Measurements from ENCODE around the gene FHDC1.
"Not testable (repeated sequence)": the region's sequence is repeated elsewhere in the genome, so short reads cannot be mapped to it uniquely, and the experiment has no call there.

The FHDC1 gene, protein sequence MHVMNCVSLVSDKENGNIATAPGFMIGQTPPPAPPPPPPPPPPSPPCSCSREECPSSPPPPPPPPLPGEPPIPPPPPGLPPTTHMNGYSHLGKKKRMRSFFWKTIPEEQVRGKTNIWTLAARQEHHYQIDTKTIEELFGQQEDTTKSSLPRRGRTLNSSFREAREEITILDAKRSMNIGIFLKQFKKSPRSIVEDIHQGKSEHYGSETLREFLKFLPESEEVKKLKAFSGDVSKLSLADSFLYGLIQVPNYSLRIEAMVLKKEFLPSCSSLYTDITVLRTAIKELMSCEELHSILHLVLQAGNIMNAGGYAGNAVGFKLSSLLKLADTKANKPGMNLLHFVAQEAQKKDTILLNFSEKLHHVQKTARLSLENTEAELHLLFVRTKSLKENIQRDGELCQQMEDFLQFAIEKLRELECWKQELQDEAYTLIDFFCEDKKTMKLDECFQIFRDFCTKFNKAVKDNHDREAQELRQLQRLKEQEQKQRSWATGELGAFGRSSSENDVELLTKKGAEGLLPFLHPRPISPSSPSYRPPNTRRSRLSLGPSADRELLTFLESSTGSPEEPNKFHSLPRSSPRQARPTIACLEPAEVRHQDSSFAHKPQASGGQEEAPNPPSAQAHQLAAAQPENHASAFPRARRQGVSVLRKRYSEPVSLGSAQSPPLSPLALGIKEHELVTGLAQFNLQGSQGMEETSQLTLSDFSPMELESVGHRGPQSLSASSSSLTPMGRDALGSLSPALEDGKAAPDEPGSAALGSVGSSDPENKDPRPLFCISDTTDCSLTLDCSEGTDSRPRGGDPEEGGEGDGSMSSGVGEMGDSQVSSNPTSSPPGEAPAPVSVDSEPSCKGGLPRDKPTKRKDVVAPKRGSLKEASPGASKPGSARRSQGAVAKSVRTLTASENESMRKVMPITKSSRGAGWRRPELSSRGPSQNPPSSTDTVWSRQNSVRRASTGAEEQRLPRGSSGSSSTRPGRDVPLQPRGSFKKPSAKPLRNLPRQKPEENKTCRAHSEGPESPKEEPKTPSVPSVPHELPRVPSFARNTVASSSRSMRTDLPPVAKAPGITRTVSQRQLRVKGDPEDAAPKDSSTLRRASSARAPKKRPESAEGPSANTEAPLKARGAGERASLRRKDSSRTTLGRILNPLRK

DNA sequence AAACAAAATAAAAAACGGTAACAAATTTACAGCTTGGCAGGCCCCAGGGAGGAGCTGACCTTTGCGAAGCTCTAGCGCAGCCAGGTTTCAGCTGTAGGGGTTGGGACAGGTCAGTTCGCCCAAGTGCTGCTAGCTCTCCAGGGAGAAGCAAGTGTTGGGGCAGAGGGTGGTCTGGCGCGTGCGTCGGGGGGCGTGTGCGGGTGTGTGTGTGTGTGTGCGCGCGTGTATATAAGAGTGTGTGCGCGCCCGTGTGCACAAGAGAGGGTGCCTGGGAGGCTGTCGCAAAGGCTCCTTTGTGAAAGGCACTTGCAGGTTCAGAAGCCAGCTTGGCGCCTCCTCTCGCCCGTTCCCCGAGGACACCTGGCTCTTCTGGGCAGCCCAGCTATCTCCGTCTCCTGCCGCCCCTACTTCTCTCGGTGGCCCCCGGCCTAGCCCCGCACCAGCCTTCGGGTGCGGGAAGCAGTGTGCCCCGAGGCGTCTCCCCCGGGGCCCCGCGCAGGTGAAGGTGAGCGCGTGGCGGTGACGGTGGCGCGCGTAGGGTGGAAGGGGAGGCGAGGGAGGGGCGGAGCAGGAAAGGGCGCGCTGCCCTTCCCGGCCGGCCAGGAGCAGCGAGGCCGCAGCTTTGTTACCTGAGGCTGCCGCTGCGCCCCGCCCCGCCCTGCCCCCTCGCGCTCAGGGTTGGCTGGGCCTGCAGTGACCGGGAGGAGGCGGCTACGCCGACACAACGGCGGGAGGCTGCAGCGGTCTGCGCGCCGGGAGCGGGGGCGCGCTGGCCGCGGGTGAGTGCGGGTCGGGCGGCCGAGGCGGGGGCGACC is at the start of gene FHDC1:
TSS of gene FHDC1 (plus strand) at position 693 of the 815 bp plus-strand sequence. CDS start 6,735 bp downstream, outside the sequence.
- DNase-seq (peak; percentile 10), ATAC-seq (peak; percentile 20)
- Mint-ChIP-seq H3K27ac (no peak within 1 kb of the TSS), H3K9me3 (no peaks in the 10 kb centered on the region), H3K36me3 (ENCODE audit: low read depth) (no peaks in the 10 kb centered on the region), H3K4me3 (peak within 1 kb of the TSS; percentile 55), H3K4me1 (peaks cover 17% of the 10 kb centered on the region), H3K27me3 (peaks cover 57% of the 10 kb centered on the region)

DNA sequence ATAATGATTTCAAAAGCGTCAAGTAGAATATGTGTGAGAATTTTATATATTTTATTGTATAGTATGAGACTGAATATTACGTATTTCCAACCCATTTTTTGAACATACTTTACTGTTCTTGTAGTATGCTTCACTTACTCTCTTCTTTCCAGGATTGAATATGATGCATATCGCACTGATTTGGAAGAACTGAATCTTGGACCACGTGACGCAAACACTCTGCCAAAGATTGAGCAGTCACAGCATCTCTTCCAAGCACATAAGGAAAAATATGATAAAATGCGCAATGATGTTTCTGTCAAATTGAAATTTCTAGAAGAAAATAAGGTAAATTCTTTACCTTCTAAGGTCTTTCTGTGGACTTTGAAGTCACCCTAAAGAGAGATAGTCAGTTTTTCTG is 48.1 kb upstream of the FHDC1 start:
- no peak overlapping the region for H3K27ac Mint-ChIP-seq
- H3K27me3 Mint-ChIP-seq = no peaks in the 10 kb centered on the region
- DNase-seq = no peak
- no peaks in the 10 kb centered on the region for H3K4me1 Mint-ChIP-seq
- H3K4me3 Mint-ChIP-seq = no peak overlapping the region
- H3K36me3 Mint-ChIP-seq (ENCODE audit: low read depth) = peaks cover 25% of the 10 kb centered on the region
- ATAC-seq = no peak
- H3K9me3 Mint-ChIP-seq = no peaks in the 10 kb centered on the region

DNA sequence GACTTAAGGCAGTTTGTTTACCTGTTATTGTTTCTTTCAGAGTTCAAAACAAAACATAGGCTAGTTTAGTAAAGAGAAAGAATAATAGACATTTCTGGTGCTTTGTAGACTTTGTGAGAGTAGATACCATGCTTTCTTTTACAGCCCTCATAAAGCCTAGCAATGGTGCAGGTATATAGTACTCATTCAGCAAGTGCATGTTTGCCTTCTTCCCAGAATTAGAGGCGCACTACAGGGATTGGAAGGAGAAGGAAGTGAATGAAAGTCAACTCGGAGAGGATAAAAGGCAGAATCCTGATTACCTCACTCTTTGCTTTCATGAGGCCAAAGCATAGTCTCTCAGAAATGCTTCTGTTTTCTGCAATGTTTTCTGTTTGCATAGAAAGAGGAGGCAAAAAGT is 43.1 kb upstream of the FHDC1 start:
- H3K27ac Mint-ChIP-seq = no peak overlapping the region
- no peaks in the 10 kb centered on the region for H3K9me3 Mint-ChIP-seq
- no peak overlapping the region for H3K4me3 Mint-ChIP-seq
- ATAC-seq (no peak), DNase-seq (no peak)
- H3K36me3 Mint-ChIP-seq (ENCODE audit: low read depth) = peaks cover 32% of the 10 kb centered on the region
- H3K27me3 Mint-ChIP-seq = no peaks in the 10 kb centered on the region
- no peaks in the 10 kb centered on the region for H3K4me1 Mint-ChIP-seq

DNA sequence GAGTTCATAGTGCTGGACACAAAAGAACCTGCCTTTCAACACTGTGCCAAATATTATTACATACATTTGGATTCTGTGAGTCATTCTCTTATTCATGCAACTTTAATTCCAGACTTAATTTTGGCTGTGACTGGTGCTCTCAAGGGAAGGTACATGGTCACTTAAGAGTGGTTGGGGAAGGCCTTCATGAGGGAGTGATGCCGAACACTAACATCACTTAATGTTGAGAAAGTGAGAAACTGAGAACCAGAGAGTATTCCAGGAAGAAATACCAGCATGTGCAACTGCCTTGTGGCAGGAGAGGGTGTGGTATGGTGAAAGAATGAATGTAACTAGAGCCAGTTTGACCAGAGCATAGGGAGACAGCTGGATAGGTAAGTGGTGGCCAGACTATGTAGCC is 41.5 kb upstream of the FHDC1 start:
- no peaks in the 10 kb centered on the region for H3K9me3 Mint-ChIP-seq
- H3K36me3 Mint-ChIP-seq (ENCODE audit: low read depth) = peaks cover 27% of the 10 kb centered on the region
- ATAC-seq (no peak), DNase-seq (no peak)
- no peak overlapping the region for H3K4me3 Mint-ChIP-seq
- H3K27me3 Mint-ChIP-seq = no peaks in the 10 kb centered on the region
- H3K4me1 Mint-ChIP-seq = no peaks in the 10 kb centered on the region
- H3K27ac Mint-ChIP-seq = no peak overlapping the region

DNA sequence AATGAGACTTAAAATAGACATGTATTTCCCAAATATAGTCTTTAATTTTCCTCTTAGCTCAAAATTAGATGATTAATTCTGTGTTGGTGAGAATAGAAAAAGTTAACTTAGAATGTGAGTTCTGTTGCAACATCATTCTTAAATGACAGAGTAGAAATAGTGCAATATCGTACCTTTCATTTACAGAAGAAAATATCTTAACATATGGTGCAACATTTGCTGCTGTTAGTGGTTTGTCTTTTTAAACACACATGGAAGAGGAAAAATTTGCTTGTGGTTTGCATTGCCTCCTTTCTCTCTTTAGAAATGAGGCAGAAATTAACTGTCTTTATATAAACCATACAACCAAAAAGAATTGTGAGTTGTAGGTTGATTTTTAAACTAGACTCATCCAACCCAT is 39.3 kb upstream of the FHDC1 start:
- Mint-ChIP-seq H3K4me1 (no peaks in the 10 kb centered on the region), H3K36me3 (ENCODE audit: low read depth) (peaks cover 17% of the 10 kb centered on the region), H3K27me3 (no peaks in the 10 kb centered on the region), H3K9me3 (no peaks in the 10 kb centered on the region), H3K4me3 (no peak overlapping the region), H3K27ac (no peak overlapping the region)
- ATAC-seq = no peak
- no peak for DNase-seq

DNA sequence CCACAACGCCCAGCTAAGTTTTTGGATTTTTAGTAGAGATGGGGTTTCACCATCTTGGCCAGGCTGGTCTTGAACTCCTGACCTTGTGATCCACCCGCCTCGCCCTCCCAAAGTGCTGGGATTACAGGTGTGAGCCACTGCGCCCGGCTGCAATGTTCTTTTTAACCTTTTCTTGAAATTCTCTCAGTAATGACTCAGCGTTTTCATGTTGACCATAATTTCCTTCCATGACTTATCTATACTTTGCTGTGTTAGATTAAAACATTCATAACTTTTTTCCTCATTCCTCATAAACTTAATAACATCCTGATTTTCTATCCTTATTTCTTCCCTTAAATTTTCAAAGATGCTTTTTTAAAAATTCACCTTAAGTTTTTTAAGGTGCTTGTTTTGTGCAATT is 38.0 kb upstream of the FHDC1 start:
- not testable (repeated sequence) for H3K27ac Mint-ChIP-seq

DNA sequence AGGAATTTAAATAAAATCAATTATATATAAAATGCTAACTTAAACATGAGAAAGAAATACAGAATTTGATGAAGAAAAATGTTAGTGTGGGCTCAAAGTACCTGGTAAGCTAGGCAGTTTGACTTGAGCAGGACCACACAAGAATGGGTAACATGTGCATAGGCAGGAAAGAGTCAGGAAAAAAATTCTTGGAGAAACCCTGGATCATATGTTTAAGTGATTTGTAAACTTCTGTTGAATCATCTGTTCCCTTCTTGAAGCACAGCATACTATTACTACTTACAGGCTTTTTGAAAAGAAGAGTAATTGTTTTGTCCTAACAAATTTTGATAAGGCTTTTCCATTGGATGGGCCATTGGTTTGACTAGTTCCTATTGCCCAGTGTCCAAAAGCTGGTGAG is 37.5 kb upstream of the FHDC1 start:
- no peak for DNase-seq
- H3K4me1 Mint-ChIP-seq = no peaks in the 10 kb centered on the region
- no peaks in the 10 kb centered on the region for H3K9me3 Mint-ChIP-seq
- H3K36me3 Mint-ChIP-seq (ENCODE audit: low read depth) = peaks cover 10% of the 10 kb centered on the region
- H3K27ac Mint-ChIP-seq = no peak overlapping the region
- H3K27me3 Mint-ChIP-seq = no peaks in the 10 kb centered on the region
- H3K4me3 Mint-ChIP-seq = no peak overlapping the region
- ATAC-seq = no peak

More for the DNA sequence above, 38.0 kb upstream of the FHDC1 start:
- not testable (repeated sequence) for ATAC-seq, DNase-seq, H3K27me3 Mint-ChIP-seq, H3K4me3 Mint-ChIP-seq, H3K4me1 Mint-ChIP-seq, H3K9me3 Mint-ChIP-seq
- H3K36me3 Mint-ChIP-seq (ENCODE audit: low read depth) = peaks cover 12% of the 10 kb centered on the region

DNA sequence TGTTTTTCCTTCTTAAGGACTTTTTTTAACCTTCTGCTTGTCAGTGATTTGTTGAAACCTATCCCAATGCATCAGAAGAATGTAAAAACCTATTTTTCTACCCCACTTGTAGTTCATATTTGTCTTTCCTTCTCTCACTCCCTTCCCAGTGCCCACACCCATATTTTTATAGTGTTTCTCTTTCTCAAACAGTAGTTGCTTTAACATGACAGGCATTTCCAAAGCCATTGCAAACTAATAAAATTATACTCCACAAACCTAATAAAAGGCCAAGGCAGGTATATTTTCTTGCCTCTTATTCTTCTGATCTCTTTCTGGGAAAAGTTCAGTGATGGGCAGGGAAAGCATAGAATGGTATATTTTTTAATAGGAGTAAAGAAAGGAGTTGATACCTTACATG is 35.7 kb upstream of the FHDC1 start:
- DNase-seq = no peak
- Mint-ChIP-seq H3K27ac (no peak overlapping the region), H3K4me1 (no peaks in the 10 kb centered on the region), H3K4me3 (no peak overlapping the region), H3K9me3 (no peaks in the 10 kb centered on the region), H3K27me3 (no peaks in the 10 kb centered on the region), H3K36me3 (ENCODE audit: low read depth) (peaks cover 10% of the 10 kb centered on the region)
- ATAC-seq = no peak

DNA sequence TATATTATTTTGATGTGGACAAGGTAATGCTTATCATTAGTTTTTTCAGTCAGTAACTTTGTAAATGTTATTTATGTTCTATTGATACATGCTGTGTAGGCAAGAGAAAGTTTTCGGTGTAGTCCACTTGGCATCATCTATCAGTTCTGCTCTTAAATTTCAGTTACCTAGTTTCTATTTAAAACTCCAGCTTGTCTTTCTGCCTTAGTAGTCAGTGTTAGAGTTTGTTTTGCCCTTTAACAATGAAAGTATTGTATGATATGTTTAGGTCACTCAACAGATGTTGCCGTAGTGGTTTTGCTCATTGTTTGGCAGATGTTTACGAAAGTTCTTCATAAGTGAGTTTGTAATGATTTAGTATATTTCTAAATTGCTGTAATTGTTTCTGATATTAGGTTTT is 34.9 kb upstream of the FHDC1 start:
- Mint-ChIP-seq H3K27ac (no peak overlapping the region), H3K9me3 (no peaks in the 10 kb centered on the region), H3K4me3 (no peak overlapping the region), H3K36me3 (ENCODE audit: low read depth) (peaks cover 9% of the 10 kb centered on the region), H3K4me1 (no peaks in the 10 kb centered on the region), H3K27me3 (no peaks in the 10 kb centered on the region)
- ATAC-seq (no peak), DNase-seq (no peak)

DNA sequence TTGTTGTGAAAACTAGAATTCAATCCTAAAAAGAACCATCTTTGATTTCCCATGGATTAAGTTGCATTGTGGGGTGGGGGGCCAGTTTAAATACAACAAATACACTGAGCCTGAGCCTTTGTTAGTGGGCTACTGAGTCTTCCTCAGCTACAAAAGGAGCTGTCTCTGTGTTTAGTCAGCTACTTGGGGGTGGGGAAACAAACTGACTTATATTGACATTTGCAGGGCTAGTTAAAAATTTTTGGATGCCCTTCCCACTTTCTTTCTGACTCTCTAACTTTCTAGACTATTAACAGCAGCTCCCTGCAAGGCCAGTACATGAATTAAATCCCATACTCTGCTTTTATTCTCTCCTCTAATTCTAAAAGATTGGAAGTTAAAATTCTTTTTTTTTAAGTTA is 32.5 kb upstream of the FHDC1 start:
- ATAC-seq (no peak), DNase-seq (no peak)
- Mint-ChIP-seq H3K9me3 (no peaks in the 10 kb centered on the region), H3K36me3 (ENCODE audit: low read depth) (peaks cover 13% of the 10 kb centered on the region), H3K27me3 (no peaks in the 10 kb centered on the region), H3K27ac (no peak overlapping the region), H3K4me3 (no peak overlapping the region), H3K4me1 (no peaks in the 10 kb centered on the region)

DNA sequence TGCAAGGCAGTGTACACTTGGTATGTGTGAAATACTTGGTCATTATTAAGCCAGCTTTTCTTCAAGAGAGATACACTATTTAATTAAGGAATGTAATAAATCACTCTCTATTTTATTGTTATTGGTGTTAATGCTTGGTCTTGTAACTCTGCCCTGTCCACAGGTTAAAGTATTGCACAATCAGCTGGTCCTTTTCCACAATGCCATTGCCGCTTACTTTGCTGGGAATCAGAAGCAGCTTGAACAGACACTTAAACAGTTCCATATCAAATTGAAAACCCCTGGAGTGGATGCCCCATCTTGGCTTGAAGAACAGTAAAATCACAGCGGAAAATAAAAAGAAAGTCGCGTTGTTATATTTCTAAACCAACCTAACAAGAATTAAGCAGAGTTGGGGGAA is 26.2 kb upstream of the FHDC1 start:
- no peak overlapping the region for H3K27ac Mint-ChIP-seq
- H3K9me3 Mint-ChIP-seq = no peaks in the 10 kb centered on the region
- DNase-seq (no peak), ATAC-seq (no peak)
- H3K27me3 Mint-ChIP-seq = no peaks in the 10 kb centered on the region
- H3K4me3 Mint-ChIP-seq = no peak overlapping the region
- H3K4me1 Mint-ChIP-seq = no peaks in the 10 kb centered on the region
- peaks cover 17% of the 10 kb centered on the region for H3K36me3 Mint-ChIP-seq (ENCODE audit: low read depth)

DNA sequence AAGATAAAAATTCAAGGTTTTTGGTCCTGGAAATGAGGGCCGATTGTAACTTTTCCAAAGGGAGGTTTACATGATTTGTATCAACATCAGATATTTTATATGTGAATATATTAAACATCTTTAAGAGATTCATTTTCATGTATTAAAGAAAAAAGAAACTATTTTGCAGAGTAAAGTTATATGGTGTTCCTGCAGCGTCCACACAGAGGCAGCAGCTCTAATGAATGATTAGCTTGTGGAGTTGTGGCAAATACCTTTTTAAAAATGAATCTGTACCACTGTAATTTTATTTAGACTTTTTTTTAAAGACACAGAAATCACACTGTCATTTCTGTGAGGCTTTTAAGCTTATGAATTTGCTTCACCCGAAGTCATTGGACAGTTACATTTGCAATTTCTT is 25.6 kb upstream of the FHDC1 start:
- Mint-ChIP-seq H3K27ac (no peak overlapping the region), H3K36me3 (ENCODE audit: low read depth) (peaks cover 17% of the 10 kb centered on the region), H3K27me3 (no peaks in the 10 kb centered on the region), H3K4me1 (no peaks in the 10 kb centered on the region), H3K4me3 (no peak overlapping the region), H3K9me3 (no peaks in the 10 kb centered on the region)
- ATAC-seq (no peak), DNase-seq (no peak)

DNA sequence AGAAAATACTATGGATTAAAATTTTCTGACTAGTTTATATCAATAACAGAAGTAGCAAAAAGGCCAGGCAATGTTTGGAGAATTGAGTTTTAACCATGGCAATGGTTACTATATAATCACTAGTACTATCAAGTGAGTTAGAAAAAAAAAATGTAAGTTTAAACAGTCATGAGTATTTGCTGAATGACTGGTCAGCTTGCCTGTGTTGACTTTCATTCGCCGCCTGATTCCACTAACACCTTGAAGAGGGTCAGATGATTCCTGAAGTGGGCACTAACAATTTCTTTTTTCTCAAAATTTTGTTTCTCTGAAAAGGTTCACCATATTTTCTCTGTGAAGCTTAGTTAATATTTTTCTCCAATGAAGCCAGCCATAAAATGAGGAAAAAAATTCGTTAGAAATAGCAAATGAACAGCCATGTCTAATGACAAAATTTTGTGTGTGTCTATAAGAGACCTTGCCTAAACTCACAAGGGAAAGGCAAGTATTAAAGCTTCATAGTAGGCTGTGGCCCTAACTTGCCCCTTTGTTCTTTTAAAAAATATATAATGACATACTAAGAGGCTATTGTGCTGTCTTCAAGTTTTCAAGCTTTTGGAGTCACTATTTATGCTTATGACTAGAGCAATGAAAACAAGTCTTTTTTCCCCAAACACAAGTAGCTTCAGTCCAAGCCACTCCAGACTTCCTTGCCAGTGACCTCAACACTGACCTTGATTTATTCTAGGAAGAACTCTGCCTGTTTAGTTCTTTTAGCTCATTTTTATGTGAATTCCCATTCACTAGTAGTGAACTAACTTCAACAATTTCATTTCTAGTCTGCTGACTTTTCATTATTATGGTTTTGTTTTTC is 18.4 kb upstream of the FHDC1 start:
- H3K4me1 Mint-ChIP-seq = no peaks in the 10 kb centered on the region
- no peaks in the 10 kb centered on the region for H3K27me3 Mint-ChIP-seq
- ATAC-seq (no peak), DNase-seq (no peak)
- H3K4me3 Mint-ChIP-seq = no peak overlapping the region
- H3K36me3 Mint-ChIP-seq (ENCODE audit: low read depth) = peaks cover 23% of the 10 kb centered on the region
- H3K9me3 Mint-ChIP-seq = peaks cover 16% of the 10 kb centered on the region
- no peak overlapping the region for H3K27ac Mint-ChIP-seq
